ENCODE data around the gene PCDHGB5.
"Not testable (repeated sequence)": the region's sequence is repeated elsewhere in the genome, so short reads cannot be mapped to it uniquely, and the experiment has no call there.

PCDHGB5 gene

GRCh38 chr5:141375444-141376155 is 22.1 kb upstream of the PCDHGB5 start:
- not testable (repeated sequence) for DNase-seq (ENCODE audit: insufficient read length, low spot score); FAIRE-seq

DNA sequence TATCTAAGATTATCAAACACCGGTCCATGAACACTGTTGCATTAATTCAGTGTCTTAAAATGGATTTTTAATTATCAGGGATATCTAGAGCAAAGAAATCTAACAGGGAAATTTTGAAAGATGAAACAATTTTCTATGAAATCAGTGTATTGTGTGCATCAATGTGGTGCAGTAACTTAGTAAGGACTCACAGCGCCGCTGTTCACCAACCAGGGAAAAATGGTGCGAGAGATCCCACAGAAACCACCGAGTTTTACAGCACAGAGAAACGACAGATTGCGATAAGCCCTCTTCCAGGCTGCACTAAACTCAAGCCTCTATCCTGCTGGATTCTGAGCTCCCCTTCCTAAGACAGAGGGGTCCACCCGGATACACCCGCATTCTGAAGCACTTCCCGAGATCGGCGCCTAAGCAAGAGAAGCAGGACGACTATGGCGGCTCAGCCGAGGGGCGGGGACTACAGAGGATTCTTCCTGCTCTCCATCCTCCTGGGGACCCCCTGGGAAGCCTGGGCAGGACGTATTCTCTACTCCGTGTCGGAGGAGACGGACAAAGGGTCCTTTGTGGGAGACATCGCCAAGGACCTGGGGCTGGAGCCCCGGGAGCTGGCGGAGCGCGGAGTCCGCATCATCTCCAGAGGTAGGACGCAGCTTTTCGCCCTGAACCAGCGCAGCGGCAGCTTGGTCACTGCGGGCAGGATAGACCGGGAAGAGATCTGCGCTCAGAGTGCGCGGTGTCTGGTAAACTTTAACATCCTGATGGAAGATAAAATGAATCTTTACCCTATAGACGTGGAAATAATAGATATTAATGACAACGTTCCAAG is 15.1 kb upstream of the PCDHGB5 start, which contains the start of gene PCDHGA7:
Gene PCDHGA7, plus strand, starts transcription at position 274 of the 826 bp plus-strand sequence. Its CDS starts 158 bp downstream, at position 432.
- peak; percentile 14 for DNase-seq (ENCODE audit: insufficient read length, low spot score)
- no peak for FAIRE-seq

DNA sequence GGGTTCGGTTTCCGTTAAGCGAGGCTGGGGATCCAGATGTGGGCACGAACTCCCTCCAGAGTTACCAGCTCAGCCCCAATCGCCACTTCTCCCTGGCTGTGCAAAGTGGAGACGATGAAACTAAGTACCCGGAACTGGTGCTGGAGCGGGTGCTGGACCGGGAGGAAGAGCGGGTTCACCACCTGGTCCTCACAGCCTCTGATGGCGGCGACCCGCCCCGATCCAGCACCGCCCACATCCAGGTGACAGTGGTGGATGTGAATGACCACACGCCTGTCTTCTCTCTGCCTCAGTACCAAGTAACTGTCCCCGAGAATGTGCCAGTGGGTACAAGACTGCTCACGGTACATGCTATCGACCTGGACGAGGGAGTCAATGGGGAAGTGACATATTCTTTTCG is 14.4 kb upstream of the PCDHGB5 start:
- FAIRE-seq (no peak), DNase-seq (ENCODE audit: insufficient read length, low spot score) (no peak)

DNA sequence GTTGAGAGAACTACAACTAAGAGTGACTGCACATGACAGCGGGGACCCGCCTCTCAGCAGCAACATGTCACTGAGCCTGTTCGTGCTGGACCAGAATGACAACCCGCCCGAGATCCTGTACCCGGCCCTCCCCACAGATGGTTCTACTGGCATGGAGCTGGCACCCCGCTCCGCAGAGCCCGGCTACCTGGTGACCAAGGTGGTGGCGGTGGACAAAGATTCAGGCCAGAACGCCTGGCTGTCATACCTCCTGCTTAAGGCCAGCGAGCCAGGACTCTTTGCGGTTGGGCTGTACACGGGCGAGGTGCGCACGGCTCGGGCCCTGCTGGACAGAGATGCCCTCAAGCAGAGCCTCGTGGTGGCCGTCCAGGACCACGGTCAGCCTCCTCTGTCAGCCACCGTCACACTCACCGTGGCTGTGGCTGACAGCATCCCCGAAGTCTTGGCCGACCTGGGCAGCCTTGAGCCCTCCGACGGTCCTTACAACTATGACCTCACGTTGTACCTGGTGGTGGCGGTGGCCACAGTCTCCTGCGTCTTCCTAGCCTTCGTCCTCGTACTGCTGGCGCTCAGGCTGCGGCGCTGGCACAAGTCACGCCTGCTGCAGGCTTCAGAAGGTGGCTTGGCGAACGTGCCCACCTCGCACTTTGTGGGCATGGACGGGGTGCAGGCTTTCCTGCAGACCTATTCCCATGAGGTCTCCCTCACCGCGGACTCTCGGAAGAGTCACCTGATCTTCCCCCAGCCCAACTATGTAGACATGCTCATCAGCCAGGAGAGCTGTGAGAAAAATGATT is 13.1 kb upstream of the PCDHGB5 start:
- DNase-seq (ENCODE audit: insufficient read length, low spot score), result no peak
- FAIRE-seq, result peak; percentile 20

GRCh38 chr5:141387557-141388311 is 10.0 kb upstream of the PCDHGB5 start, which contains the start of gene PCDHGB4:
PCDHGB4 (plus strand) TSS chr5:141387698; CDS start chr5:141387885, 187 bp downstream.
- DNase-seq (ENCODE audit: insufficient read length, low spot score), result peak; percentile 34
- peak; percentile 93 for FAIRE-seq

DNA sequence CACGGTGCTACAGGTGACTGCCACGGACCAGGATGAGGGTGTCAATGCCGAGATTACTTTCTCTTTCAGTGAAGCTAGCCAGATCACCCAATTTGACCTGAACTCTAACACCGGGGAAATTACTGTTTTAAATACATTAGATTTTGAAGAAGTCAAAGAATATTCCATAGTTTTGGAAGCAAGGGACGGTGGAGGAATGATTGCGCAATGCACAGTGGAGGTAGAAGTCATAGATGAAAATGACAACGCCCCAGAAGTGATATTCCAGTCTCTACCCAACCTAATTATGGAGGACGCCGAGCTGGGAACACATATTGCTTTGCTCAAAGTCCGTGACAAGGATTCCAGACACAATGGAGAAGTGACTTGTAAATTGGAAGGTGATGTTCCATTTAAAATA is 9.1 kb upstream of the PCDHGB5 start:
- FAIRE-seq, result no peak
- no peak for DNase-seq (ENCODE audit: insufficient read length, low spot score)

DNA sequence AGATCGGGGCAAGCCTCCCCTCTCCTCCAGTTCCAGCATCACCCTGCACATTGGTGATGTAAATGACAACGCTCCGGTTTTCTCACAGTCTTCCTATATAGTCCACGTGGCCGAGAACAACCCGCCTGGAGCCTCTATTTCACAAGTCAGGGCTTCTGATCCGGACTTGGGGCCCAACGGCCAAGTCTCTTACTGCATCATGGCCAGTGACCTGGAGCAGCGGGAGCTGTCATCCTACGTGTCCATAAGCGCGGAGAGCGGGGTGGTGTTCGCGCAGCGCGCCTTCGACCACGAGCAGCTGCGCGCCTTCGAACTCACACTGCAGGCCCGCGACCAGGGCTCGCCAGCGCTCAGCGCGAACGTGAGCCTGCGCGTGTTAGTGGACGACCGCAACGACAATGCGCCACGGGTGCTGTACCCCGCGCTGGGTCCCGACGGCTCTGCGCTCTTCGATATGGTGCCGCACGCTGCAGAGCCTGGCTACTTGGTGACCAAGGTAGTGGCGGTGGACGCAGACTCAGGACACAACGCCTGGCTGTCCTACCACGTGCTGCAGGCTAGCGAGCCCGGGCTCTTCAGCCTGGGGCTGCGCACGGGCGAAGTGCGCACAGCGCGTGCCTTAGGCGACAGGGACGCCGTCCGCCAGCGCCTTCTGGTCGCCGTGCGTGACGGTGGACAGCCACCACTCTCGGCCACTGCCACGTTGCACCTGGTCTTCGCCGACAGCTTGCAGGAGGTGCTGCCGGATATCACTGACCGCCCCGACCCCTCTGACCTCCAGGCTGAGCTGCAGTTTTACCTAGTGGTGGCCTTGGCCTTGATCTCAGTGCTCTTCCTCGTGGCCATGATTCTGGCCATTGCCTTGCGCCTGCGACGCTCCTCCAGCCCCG is 8.3 kb upstream of the PCDHGB5 start:
- no peak for DNase-seq (ENCODE audit: insufficient read length, low spot score)
- no peak for FAIRE-seq

DNA sequence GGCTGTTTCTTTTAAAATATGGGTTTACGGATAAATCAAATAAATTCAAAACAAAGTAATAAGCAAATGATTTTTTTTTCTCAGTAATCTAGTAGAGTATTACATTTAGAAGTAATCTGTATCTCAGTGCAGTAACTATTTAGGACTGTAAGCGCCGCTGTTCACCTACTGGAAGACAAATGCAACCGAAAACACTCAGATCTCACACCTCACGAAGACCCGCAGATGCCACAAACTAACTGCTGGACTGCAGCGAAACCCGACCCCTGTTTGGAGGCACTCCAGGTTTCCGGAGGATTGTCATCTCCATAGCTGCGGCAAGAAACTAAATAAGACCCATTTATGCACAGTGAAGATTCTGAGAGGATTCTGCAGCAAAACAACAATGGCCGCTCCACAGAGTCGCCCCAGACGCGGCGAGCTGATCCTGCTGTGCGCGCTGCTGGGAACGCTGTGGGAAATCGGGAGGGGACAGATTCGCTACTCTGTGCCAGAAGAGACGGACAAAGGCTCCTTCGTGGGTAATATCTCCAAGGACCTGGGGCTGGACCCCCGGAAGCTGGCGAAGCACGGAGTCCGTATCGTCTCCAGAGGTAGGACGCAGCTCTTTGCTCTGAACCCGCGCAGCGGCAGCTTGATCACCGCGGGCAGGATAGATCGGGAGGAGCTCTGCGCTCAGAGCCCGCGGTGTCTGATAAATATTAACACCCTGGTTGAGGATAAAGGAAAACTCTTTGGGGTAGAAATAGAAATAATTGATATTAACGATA is 5.1 kb upstream of the PCDHGB5 start, which contains the start of gene PCDHGA8:
Gene PCDHGA8, plus strand, starts transcription at position 205 of the 770 bp plus-strand sequence. Its CDS starts 181 bp downstream, at position 386.
- FAIRE-seq (no peak), DNase-seq (ENCODE audit: insufficient read length, low spot score) (no peak)

DNA sequence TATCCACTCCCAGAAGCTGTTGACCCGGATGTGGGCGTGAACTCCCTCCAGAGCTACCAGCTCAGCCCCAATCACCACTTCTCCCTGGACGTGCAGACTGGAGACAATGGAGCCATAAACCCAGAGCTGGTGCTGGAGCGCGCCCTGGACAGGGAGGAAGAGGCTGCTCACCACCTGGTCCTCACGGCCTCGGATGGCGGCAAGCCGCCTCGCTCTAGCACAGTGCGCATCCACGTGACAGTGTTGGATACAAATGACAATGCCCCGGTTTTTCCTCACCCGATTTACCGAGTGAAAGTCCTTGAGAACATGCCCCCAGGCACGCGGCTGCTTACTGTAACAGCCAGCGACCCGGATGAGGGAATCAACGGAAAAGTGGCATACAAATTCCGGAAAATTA is 4.5 kb upstream of the PCDHGB5 start:
- DNase-seq (ENCODE audit: insufficient read length, low spot score) (no peak), FAIRE-seq (no peak)

DNA sequence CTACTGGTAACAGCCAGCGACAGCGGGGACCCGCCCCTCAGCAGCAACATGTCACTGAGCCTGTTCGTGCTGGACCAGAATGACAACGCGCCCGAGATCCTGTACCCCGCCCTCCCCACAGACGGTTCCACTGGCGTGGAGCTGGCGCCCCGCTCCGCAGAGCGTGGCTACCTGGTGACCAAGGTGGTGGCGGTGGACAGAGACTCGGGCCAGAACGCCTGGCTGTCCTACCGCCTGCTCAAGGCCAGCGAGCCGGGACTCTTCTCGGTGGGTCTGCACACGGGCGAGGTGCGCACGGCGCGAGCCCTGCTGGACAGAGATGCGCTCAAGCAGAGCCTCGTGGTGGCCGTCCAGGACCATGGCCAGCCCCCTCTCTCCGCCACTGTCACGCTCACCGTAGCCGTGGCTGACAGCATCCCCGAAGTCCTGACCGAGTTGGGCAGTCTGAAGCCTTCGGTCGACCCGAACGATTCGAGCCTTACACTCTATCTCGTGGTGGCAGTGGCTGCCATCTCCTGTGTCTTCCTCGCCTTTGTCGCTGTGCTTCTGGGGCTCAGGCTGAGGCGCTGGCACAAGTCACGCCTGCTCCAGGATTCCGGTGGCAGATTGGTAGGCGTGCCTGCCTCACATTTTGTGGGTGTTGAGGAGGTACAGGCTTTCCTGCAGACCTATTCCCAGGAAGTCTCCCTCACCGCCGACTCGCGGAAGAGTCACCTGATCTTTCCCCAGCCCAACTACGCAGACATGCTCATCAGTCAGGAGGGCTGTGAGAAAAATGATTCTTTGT is 3.2 kb upstream of the PCDHGB5 start:
- not testable (repeated sequence) for DNase-seq (ENCODE audit: insufficient read length, low spot score); FAIRE-seq

DNA sequence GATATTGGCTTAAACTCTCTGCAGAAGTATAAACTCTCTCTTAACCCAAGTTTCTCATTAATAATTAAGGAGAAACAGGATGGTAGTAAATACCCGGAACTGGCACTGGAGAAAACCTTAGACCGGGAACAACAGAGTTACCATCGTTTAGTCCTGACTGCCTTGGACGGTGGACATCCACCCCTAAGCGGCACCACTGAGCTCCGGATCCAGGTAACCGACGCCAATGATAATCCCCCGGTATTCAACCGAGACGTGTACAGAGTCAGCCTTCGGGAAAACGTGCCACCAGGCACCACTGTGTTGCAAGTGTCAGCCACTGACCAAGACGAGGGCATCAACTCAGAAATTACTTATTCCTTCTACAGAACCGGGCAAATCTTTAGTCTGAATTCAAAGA is 861 bp downstream of the PCDHGB5 start:
- no peak for FAIRE-seq

DNA sequence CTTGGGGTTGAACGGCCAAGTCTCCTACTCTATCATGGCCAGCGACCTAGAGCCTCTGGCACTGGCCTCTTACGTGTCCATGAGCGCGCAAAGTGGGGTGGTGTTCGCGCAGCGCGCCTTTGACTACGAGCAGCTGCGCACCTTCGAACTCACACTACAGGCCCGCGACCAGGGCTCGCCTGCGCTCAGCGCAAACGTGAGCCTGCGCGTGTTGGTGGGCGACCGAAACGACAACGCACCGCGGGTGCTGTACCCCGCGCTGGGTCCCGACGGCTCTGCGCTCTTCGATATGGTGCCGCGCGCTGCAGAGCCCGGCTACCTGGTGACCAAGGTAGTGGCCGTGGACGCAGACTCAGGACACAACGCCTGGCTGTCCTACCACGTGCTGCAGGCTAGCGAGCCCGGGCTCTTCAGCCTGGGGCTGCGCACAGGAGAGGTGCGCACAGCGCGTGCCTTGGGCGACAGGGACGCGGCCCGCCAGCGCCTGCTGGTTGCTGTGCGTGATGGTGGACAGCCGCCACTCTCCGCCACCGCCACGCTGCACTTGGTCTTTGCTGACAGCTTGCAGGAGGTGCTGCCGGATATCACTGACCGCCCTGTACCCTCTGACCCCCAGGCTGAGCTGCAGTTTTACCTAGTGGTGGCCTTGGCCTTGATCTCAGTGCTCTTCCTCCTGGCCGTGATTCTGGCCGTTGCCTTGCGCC is 2.0 kb downstream of the PCDHGB5 start:
- no peak for FAIRE-seq
- DNase-seq (ENCODE audit: insufficient read length, low spot score), result no peak

More for the DNA sequence above, 861 bp downstream of the PCDHGB5 start:
- no peak for DNase-seq (ENCODE audit: insufficient read length, low spot score)

- no peak for DNase-seq (ENCODE audit: insufficient read length, low spot score)
- no peak for FAIRE-seq
These were observed 5.0 kb downstream of the PCDHGB5 start, which contains the start of gene PCDHGA9 for GRCh38 chr5:141402553-141403243. PCDHGA9 (plus strand) TSS chr5:141402778; CDS start chr5:141402953, 175 bp downstream.

GRCh38 chr5:141403387-141403786 is 5.6 kb downstream of the PCDHGB5 start:
- FAIRE-seq, result no peak
- no peak for DNase-seq (ENCODE audit: insufficient read length, low spot score)

GRCh38 chr5:141407790-141408505 is 10.2 kb downstream of the PCDHGB5 start, which contains the start of gene PCDHGB6:
PCDHGB6 (plus strand) TSS chr5:141408021; CDS start chr5:141408203, 182 bp downstream.
- DNase-seq (ENCODE audit: insufficient read length, low spot score); FAIRE-seq: not testable (repeated sequence)
